PC-3 (cell line): ENCODE data around the gene ERBB4. TPM values are rescaled to one million over a fixed set of nuclear protein-coding genes. Genes with fewer than 3 reads are reported as not detected.

Experiments
- ATAC-seq: fragments of 200-7000 bp; cut with Tn5 transposase; 2 replicates; pipeline ENCODE4 v1.9.1; 2020; ENCODE audit warnings: mild to moderate bottlenecking, moderate library complexity
- BruUV-seq: library from RNA; stranded (reverse); fragments of 400-500 nt; replicated peaks from 2 replicates; lab custom pipeline; 2021; lab: Mats Ljungman, UMichigan
- CTCF ChIA-PET: fragments of 300-600 bp; sonication (Branson Sonifier 250); formaldehyde crosslinking; loops from one replicate; lab custom pipeline; 2022; ENCODE audit warnings: antibody characterized with exemption; lab: Charles Lee
- POLR2A ChIA-PET: fragments of 300-600 bp; sonication (Branson Sonifier 250); formaldehyde crosslinking; loops from one replicate; lab custom pipeline; 2022; ENCODE audit warnings: antibody characterized with exemption; ENCODE audit not compliant: unreplicated experiment; lab: Charles Lee
- DNase-seq: peaks from one replicate; pipeline ENCODE4 v3.0.0-alpha.2; 2015
- H2AFZ ChIP-seq: fragments of 300-600 bp; sonication (generic); 2 replicates; pipeline ENCODE4 v1.6.0; 2016; ENCODE audit warnings: antibody characterized with exemption, low read length
- H3F3A ChIP-seq: fragments of 300-600 bp; sonication (generic); one replicate; pipeline ENCODE4 v1.6.0; 2017; ENCODE audit warnings: antibody characterized with exemption, low read length, control low read depth, mild to moderate bottlenecking; ENCODE audit not compliant: unreplicated experiment
- H3K27ac ChIP-seq: fragments of 300-600 bp; sonication (generic); 2 replicates; pipeline ENCODE4 v1.5.1; 2016; ENCODE audit warnings: mild to moderate bottlenecking, low read length
- H3K27me3 ChIP-seq: fragments of 300-600 bp; sonication (generic); 2 replicates; pipeline ENCODE4 v1.6.1; 2016; ENCODE audit warnings: low read length, mixed read lengths
- H3K36me3 ChIP-seq: fragments of 300-600 bp; sonication (generic); 2 replicates; pipeline ENCODE4 v1.6.1; 2016; ENCODE audit warnings: low read depth, mixed run types, low read length, mixed read lengths
- H3K4me1 ChIP-seq: fragments of 300-600 bp; sonication (generic); 2 replicates; pipeline ENCODE4 v1.5.1; 2016; ENCODE audit warnings: low read length; ENCODE audit not compliant: insufficient read depth
- H3K4me2 ChIP-seq: fragments of 300-600 bp; sonication (generic); 2 replicates; pipeline ENCODE4 v1.6.0; 2016; ENCODE audit warnings: low read length
- H3K4me3 ChIP-seq: fragments of 300-600 bp; sonication (generic); 2 replicates; pipeline ENCODE4 v1.5.1; 2016; ENCODE audit warnings: mild to moderate bottlenecking, low read length, mixed read lengths
- H3K79me2 ChIP-seq: fragments of 300-600 bp; sonication (generic); 2 replicates; pipeline ENCODE4 v1.6.1; 2017; ENCODE audit warnings: low read length, mixed read lengths
- H3K9ac ChIP-seq: fragments of 300-600 bp; sonication (generic); 2 replicates; pipeline ENCODE4 v1.6.0; 2016; ENCODE audit warnings: mild to moderate bottlenecking, low read length
- H3K9me2 ChIP-seq: fragments of 300-600 bp; sonication (generic); replicated peaks from 2 replicates; pipeline ENCODE4 v1.6.1; 2016; ENCODE audit warnings: mixed run types, low read length, mixed read lengths
- H3K9me3 ChIP-seq: fragments of 300-600 bp; sonication (generic); 2 replicates; pipeline ENCODE4 v1.6.1; 2016; ENCODE audit warnings: low read length, mixed read lengths
- H4K20me1 ChIP-seq: fragments of 300-600 bp; sonication (generic); 2 replicates; pipeline ENCODE4 v1.6.1; 2016; ENCODE audit warnings: low read length, mixed read lengths
- CTCF ChIP-seq: fragments of 300-600 bp; sonication (generic); conservative IDR thresholded peaks from 2 replicates; pipeline ENCODE4 v1.5.1; 2017; ENCODE audit warnings: antibody characterized with exemption, low read depth, mild to moderate bottlenecking, low read length
- EZH2 ChIP-seq: fragments of 300-600 bp; sonication (generic); IDR thresholded peaks from one replicate; pipeline ENCODE4 v1.6.1; 2017; ENCODE audit warnings: antibody characterized with exemption, mild to moderate bottlenecking, low read length; ENCODE audit not compliant: unreplicated experiment
- EZH2phosphoT487 ChIP-seq: fragments of 300-600 bp; sonication (generic); IDR thresholded peaks from 2 replicates; pipeline ENCODE4 v1.6.1; 2018; ENCODE audit warnings: mild to moderate bottlenecking, antibody characterized with exemption, low read length, borderline replicate concordance
- intact Hi-C: fragments of 100-400 bp; cut with micrococcal nuclease; formaldehyde crosslinking; loops from 2 replicates; pipeline ENCODE4 v1.9.0; 2023
- total RNA-seq: library from RNA; depleted of rRNA; stranded (reverse); fragments of >200 nt; gene quantifications from 2 replicates; pipeline ENCODE4 v1.2.3, GENCODE V29; 2014

The ERBB4 gene
- total RNA-seq, 1 experiment from 2014 or later = under 0.01 TPM

GRCh38 chr2:212536817-212537725 lies 1.5 kb downstream of the ERBB4 start:
- Histone ChIP-seq H3K9me3 (no peaks in the 10 kb centered on the region), H3K36me3 (no peaks in the 10 kb centered on the region), H3K9me2 (no peaks in the 10 kb centered on the region), H3K9ac (no peak overlapping the region), H4K20me1 (no peaks in the 10 kb centered on the region), H3K4me2 (peak overlapping the region; percentile 96), H2AFZ (peak overlapping the region; percentile 95), H3F3A (no peaks in the 10 kb centered on the region), H3K27me3 (peaks cover 54% of the 10 kb centered on the region), H3K79me2 (no peaks in the 10 kb centered on the region), H3K4me1 (peaks cover 19% of the 10 kb centered on the region), H3K27ac (no peak overlapping the region), H3K4me3 (peak overlapping the region; percentile 79)
- no TSS peak for BruUV-seq
- TF ChIP-seq EZH2 (peak; percentile 56), CTCF (no peak)
- ChIA-PET CTCF (no interaction called here), POLR2A (no interaction called here)
- ATAC-seq (peak; percentile 46), DNase-seq (peak; percentile 12)
- intact Hi-C loops = no loop called here

DNA sequence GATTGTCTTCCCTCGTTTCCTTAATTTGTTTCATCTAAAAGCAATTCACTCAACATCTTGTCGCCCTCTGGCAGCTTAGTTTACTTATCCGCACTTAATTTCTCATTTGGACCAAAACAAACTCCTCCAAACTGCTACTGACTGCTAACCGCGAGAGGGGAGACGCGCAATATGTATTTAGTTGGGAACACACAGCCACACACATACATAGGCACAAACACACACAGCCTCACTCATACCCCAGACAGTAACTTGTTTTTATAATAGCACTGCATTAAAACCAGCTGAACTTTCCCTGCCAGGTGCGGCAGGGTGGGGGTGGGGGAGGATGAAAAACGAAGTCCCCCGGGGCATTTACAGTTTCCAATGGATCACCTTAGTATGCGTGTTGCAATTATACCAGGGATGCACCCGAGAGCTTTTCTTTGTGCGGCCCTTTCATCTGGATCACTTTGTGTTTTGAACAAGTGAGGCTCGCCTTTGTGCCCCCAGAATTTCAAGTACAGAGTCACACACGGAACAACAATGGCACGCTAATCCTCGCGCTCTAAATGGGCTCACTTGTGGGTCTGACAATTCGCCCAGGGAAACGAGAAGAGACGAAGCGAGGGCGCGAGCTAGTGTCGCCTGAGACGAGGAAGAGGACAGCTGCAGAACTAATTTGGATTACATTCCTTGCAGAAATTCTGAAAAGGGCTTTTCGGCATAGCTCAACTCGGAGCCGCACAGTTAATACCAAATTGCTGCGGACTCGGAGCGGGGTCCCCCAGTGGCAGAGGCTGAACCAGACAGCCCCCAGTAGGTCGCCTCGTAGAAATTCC lies 2.4 kb downstream of the ERBB4 start:
- intact Hi-C loops = no loop called here
- no peak overlapping the region for H2AFZ ChIP-seq
- no peaks in the 10 kb centered on the region for H3K9me3 ChIP-seq
- DNase-seq (no peak), ATAC-seq (no peak)
- no peaks in the 10 kb centered on the region for H3K36me3 ChIP-seq
- no peak overlapping the region for H3K4me3 ChIP-seq
- no peak overlapping the region for H3K9ac ChIP-seq
- no peaks in the 10 kb centered on the region for H4K20me1 ChIP-seq
- ChIA-PET POLR2A (no interaction called here), CTCF (interaction anchor here (0.6 kb wide), 1 partner anchor 211 kb away, joined by 3 read pairs; no protein-coding TSS in a partner anchor)
- H3K79me2 ChIP-seq = no peaks in the 10 kb centered on the region
- H3K4me1 ChIP-seq = peaks cover 19% of the 10 kb centered on the region
- no peaks in the 10 kb centered on the region for H3F3A ChIP-seq
- BruUV-seq = no TSS peak
- H3K4me2 ChIP-seq = no peak overlapping the region
- H3K27ac ChIP-seq = no peak overlapping the region
- TF ChIP-seq EZH2phosphoT487 (no peak), EZH2 (no peak), CTCF (no peak)
- no peaks in the 10 kb centered on the region for H3K9me2 ChIP-seq
- peaks cover 54% of the 10 kb centered on the region for H3K27me3 ChIP-seq
